HG02798 (cell line): Measurements from ENCODE around the gene PCBP2.
"Not testable (repeated sequence)": the region's sequence is repeated elsewhere in the genome, so short reads cannot be mapped to it uniquely, and the experiment has no call there.

Experiments used
- ATAC-seq: cut with Tn5 transposase; IDR thresholded peaks from one replicate; pipeline ENCODE4 v1.9.1; 2021; ENCODE audit warnings: mild to moderate bottlenecking; ENCODE audit not compliant: unreplicated experiment, poor library complexity

Gene PCBP2

GRCh38 chr12:53467880-53468279 lies 16.0 kb downstream of the PCBP2 start:
- no peak for ATAC-seq

GRCh38 chr12:53468282-53468681 lies 16.4 kb downstream of the PCBP2 start:
- no peak for ATAC-seq

- ATAC-seq, result no peak
These were observed 20.2 kb downstream of the PCBP2 start for GRCh38 chr12:53472056-53472582.

- ATAC-seq, result no peak
These were observed 22.2 kb downstream of the PCBP2 start for GRCh38 chr12:53474077-53474476.

- no peak for ATAC-seq
These were observed 22.9 kb downstream of the PCBP2 start for GRCh38 chr12:53474819-53475218.

- ATAC-seq, result no peak
These were observed 24.9 kb downstream of the PCBP2 start for GRCh38 chr12:53476769-53477209.

- ATAC-seq, result no peak
These were observed 27.0 kb downstream of the PCBP2 start for GRCh38 chr12:53478865-53479264.

GRCh38 chr12:53479331-53479730 lies 27.4 kb downstream of the PCBP2 start:
- no peak for ATAC-seq

GRCh38 chr12:53480491-53481442 lies 28.9 kb downstream of the PCBP2 start:
- no peak for ATAC-seq

- ATAC-seq, result not testable (repeated sequence)
These were observed 29.6 kb downstream of the PCBP2 start for GRCh38 chr12:53481458-53481857.

- ATAC-seq, result no peak
These were observed 30.2 kb downstream of the PCBP2 start for GRCh38 chr12:53481939-53482586.

GRCh38 chr12:53482626-53483168 lies 30.8 kb downstream of the PCBP2 start:
- no peak for ATAC-seq

- ATAC-seq, result no peak
These were observed 31.5 kb downstream of the PCBP2 start for GRCh38 chr12:53483225-53483978.

GRCh38 chr12:53483979-53484377 lies 32.1 kb downstream of the PCBP2 start:
- ATAC-seq, result no peak

- no peak for ATAC-seq
These were observed 33.0 kb downstream of the PCBP2 start for GRCh38 chr12:53484686-53485575.

- no peak for ATAC-seq
These were observed 34.2 kb downstream of the PCBP2 start for GRCh38 chr12:53485955-53486735.

- no peak for ATAC-seq
These were observed 35.0 kb downstream of the PCBP2 start for GRCh38 chr12:53486736-53487487.
